Right lobe of liver (tissue), 6 donors: ENCODE data around the gene MARCKS. TPM values are rescaled to one million over a fixed set of nuclear protein-coding genes. Genes with fewer than 3 reads are reported as not detected.

Source experiments
- ATAC-seq, 4 donors: fragments of 200-7000 bp; cut with Tn5 transposase; one replicate each; pipeline ENCODE4 v1.9.1; 2020; ENCODE audit warnings: mild to moderate bottlenecking in 4 of 4, moderate library complexity in 4 of 4
- DNase-seq, 3 donors: peaks; one replicate each; pipeline ENCODE4 v3.0.0-alpha.2; 2020
- H3K27ac ChIP-seq, 3 donors: fragments of 200-600 bp; one replicate each; pipeline ENCODE4 v1.8.0; 2022
- H3K27me3 ChIP-seq, 2 donors: fragments of 200-600 bp; one replicate each; pipeline ENCODE4 v1.8.0; 2022
- H3K36me3 ChIP-seq, 4 donors: fragments of 200-600 bp; sonication (generic) in 1 of 4; one replicate each; pipeline versions ENCODE4 v1.5.1 to v1.8.0; 2017 to 2022; ENCODE audit warnings: control low read depth in 1 of 4
- H3K4me1 ChIP-seq, 4 donors: fragments of 200-600 bp; sonication (generic) in 1 of 4; one replicate each; pipeline versions ENCODE4 v1.5.1 to v1.8.0; 2017 to 2022; ENCODE audit warnings: control low read depth in 1 of 4
- H3K4me3 ChIP-seq, 3 donors: fragments of 200-600 bp; one replicate each; pipeline ENCODE4 v1.8.0; 2022
- H3K9me3 ChIP-seq, 4 donors: fragments of 200-600 bp; sonication (generic) in 1 of 4; one replicate each; pipeline versions ENCODE4 v1.5.1 to v1.8.0; 2017 to 2022; ENCODE audit warnings: control low read depth in 1 of 4
- CTCF ChIP-seq, 4 donors: fragments of 200-600 bp in 3 of 4; fragments of 450-650 bp in 1 of 4; IDR thresholded peaks; one replicate each; pipeline versions ENCODE4 v1.5.1 to v1.8.0; 2016 to 2022; ENCODE audit warnings: antibody characterized with exemption in 4 of 4, mild to moderate bottlenecking in 2 of 4
- POLR2A ChIP-seq: fragments of 450-650 bp; IDR thresholded peaks from one replicate; pipeline ENCODE4 v1.6.1; 2017; ENCODE audit warnings: antibody characterized with exemption, mild to moderate bottlenecking
- WGBS: methylation state at CpG from one replicate; pipeline ENCODE4 v1.1.6; 2018; ENCODE audit warnings: low coverage, low lambda C conversion rate; ENCODE audit not compliant: insufficient coverage; ENCODE audit errors: missing lambda C conversion rate; 5-methylcytosine and 5-hydroxymethylcytosine counted together
- intact Hi-C, 2 donors: fragments of 100-400 bp; cut with DNase I; formaldehyde crosslinking; loops; one replicate each; pipeline versions ENCODE4 v1.11.2 to v1.14.1; 2022
- total RNA-seq, 6 experiments: library from RNA; depleted of rRNA in 2 of 6; stranded (reverse); fragments of >200 nt in 2 of 6; fragmentation: NEBNext Ultra II Directional in 3 of 6; extraction: Animal tissue kit (Norgen Biotek cat#: 25700) in 3 of 6; gene quantifications; one replicate each; pipeline versions ENCODE4 v1.1.0 to v1.2.4, GENCODE V29; 2016 to 2023
- donor health status: DM: no; HTN: yes; CAD: no.
- donor health status: DM: no; HTN: no; CAD: no.
- donor health status: DM: no; HTN: no; CAD: no.
- donor health status: DM: no; HTN: yes; CAD: no.
- donor health status: DM: no; HTN: yes; CAD: no.

The MARCKS gene
- total RNA-seq, 6 experiments from 2014 or later = 5.2 to 29.9 (median 16.8) TPM

GRCh38 chr6:113894712-113895674 is 37.8 kb downstream of the MARCKS start:
- ATAC-seq (no peak), DNase-seq (no peak)
- no peaks in the 10 kb centered on the region for H3K27me3 ChIP-seq
- H3K4me1 ChIP-seq = no peaks in the 10 kb centered on the region
- no peak overlapping the region for H3K27ac ChIP-seq
- intact Hi-C loops = no loop called here
- no peaks in the 10 kb centered on the region for H3K9me3 ChIP-seq
- H3K4me3 ChIP-seq = no peak overlapping the region
- no peaks in the 10 kb centered on the region for H3K36me3 ChIP-seq
- 54% methylated on average over 6 of the region's 6 CpGs for WGBS
- TF ChIP-seq POLR2A = no peak
- no peak for TF ChIP-seq CTCF (IDR thresholded peaks at IDR 0.05)

- no peak overlapping the region for H3K27ac ChIP-seq
- no peaks in the 10 kb centered on the region for H3K9me3 ChIP-seq
- H3K4me1 ChIP-seq = no peaks in the 10 kb centered on the region
- intact Hi-C loops = no loop called here
- no peak for DNase-seq
- WGBS = 91% methylated on average over 2 of the region's 2 CpGs
- H3K36me3 ChIP-seq = no peaks in the 10 kb centered on the region
- H3K27me3 ChIP-seq = no peaks in the 10 kb centered on the region
- no peak overlapping the region for H3K4me3 ChIP-seq
- no peak for ATAC-seq
- TF ChIP-seq POLR2A = no peak
- no peak for TF ChIP-seq CTCF (IDR thresholded peaks at IDR 0.05)
Measured at GRCh38 chr6:113901482-113901881, 44.3 kb downstream of the MARCKS start.

- peak in 2 of 3 donors; percentile 37 to 49 for DNase-seq
- peak; percentile 76 to 94 (median 86) for ATAC-seq
- Histone ChIP-seq H3K27me3 (no peaks in the 10 kb centered on the region), H3K27ac (peak overlapping the region in 2 of 3 donors; percentile 29 to 65), H3K9me3 (no peaks in the 10 kb centered on the region), H3K4me3 (no peak overlapping the region), H3K4me1 (no peaks in the 10 kb centered on the region), H3K36me3 (no peaks in the 10 kb centered on the region)
- intact Hi-C loops = no loop called here
- 32% methylated on average over 6 of the region's 9 CpGs for WGBS
- no peak for TF ChIP-seq CTCF (IDR thresholded peaks at IDR 0.05)
- no peak for TF ChIP-seq POLR2A
Measured at GRCh38 chr6:113903666-113904330, 46.7 kb downstream of the MARCKS start.

DNA sequence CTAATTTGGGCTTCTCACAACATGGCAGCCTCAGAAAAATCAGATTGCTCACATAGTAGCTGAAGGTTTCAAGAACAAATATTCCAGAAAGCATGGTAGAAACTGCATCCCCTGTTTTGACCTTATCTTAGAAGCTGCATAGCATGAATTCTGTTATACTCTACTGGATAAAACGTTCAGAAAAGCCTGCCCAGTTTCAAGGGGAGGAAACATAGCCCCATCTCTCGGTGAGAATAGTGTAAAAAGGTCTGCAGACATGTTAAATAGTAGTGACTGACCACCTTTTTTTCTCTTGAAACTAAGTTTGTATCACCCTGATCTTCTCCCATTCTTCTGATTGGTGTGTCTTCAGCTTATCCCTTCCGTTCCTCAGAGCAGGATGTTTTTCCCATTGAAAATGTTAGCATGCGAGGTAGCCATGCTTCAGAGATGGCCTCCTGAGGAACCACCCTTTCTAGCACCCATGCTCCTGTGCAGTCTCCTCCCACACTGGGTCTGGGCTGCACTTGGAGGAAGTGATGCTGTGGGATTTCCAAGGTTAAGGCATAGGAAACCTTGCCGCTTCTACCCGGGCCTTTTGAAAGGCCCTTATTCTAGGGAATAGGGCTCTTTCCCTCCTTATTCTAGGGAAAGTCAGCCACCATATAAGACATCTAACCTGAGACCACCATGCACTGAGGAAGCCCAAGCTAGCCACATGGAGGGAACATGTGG is 50.1 kb downstream of the MARCKS start:
- Histone ChIP-seq H3K9me3 (no peaks in the 10 kb centered on the region), H3K27ac (no peak overlapping the region), H3K36me3 (no peaks in the 10 kb centered on the region), H3K27me3 (no peaks in the 10 kb centered on the region), H3K4me3 (no peak overlapping the region), H3K4me1 (peaks cover 0 to 5% (median 0%) of the 10 kb centered on the region in 4 donors)
- no peak for ATAC-seq
- TF ChIP-seq POLR2A (no peak), CTCF (IDR thresholded peaks at IDR 0.05) (no peak)
- intact Hi-C loops = no loop called here
- no peak for DNase-seq
- WGBS = 70% methylated on average over 5 of the region's 6 CpGs
